NCI-H510A (cell line): ENCODE measurements around the gene KDM2B.

Experiments
- DNase-seq: peaks from one replicate; lab custom pipeline; 2025; lab: John Stamatoyannopoulos, UW

Gene KDM2B

DNA sequence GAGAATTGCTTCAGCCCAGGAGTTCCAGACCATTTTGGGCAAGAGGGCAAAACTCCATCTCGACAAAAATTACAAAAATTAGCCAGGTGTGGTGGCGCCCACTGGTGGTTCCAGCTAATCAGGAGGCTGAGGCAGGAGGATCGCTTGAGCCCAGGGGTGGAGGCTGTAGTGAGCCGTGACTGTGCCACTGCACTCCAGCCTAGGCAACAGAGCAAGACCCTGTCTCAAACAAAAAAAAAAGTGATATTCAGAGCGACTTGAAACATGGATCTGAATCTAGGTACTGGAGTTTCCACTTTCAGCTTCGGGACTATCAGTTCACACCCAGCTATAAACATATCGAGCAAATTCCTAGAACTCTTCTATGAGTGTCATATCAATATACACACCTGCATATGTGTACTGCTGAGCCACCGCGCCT is 197.2 kb downstream of the KDM2B start:
- no peak for DNase-seq

DNA sequence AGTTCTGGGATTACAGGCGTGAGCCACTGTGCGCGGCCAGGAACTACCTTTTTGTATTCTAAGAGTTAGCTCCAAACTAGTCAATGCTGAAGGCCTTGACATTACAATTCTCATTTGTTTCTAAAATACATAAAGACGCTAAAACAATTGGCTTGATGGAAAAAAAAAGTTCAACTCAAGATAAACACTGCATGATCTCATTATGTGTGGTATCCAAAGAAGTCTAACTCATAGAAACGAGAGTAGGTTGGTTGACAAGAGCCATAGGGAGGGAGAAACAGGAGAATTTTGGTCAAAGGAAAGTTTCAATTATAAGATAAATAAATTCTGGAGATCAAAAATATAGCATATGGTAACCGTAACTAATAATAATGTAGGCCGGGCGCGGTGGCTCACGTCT is 200.9 kb downstream of the KDM2B start:
- no peak for DNase-seq
